ENCODE results near the gene CALM3.

DNA sequence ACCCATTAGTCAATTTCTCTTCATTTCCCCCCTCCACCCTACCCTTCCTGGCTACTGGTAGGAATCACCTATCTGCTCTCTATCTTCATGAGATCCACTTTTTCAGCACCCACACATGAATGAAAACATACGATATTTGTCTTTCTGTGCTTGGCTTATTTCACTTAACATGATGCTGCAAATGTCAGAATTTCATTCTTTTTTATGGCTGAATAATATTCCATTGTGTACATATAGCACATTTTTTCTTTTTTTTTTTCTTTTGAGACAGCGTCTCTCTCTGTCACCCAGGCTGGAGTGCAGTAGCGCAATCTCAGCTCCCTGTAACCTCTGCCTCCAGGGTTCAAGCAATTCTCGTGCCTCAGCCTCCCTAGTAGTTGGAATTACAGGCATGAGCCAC lies 9.9 kb upstream of the CALM3 start:
- TF ChIP-seq POLR2A (IDR thresholded peaks at IDR 0.05), result no peak
- TF ChIP-seq, protein P1, sequence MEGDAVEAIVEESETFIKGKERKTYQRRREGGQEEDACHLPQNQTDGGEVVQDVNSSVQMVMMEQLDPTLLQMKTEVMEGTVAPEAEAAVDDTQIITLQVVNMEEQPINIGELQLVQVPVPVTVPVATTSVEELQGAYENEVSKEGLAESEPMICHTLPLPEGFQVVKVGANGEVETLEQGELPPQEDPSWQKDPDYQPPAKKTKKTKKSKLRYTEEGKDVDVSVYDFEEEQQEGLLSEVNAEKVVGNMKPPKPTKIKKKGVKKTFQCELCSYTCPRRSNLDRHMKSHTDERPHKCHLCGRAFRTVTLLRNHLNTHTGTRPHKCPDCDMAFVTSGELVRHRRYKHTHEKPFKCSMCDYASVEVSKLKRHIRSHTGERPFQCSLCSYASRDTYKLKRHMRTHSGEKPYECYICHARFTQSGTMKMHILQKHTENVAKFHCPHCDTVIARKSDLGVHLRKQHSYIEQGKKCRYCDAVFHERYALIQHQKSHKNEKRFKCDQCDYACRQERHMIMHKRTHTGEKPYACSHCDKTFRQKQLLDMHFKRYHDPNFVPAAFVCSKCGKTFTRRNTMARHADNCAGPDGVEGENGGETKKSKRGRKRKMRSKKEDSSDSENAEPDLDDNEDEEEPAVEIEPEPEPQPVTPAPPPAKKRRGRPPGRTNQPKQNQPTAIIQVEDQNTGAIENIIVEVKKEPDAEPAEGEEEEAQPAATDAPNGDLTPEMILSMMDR (IDR thresholded peaks at IDR 0.05), result no peak
